GM12892 (cell line): ENCODE measurements around the gene ETV5.

Source experiments
- POLR2A ChIP-seq: IDR thresholded peaks from 2 replicates; pipeline ENCODE4 v1.6.1; 2011; ENCODE audit warnings: low read depth, low read length, control low read depth
- POLR2AphosphoS5 ChIP-seq: IDR thresholded peaks from 2 replicates; pipeline ENCODE4 v1.6.1; 2011; ENCODE audit warnings: low read depth, low read length, control low read depth
- TAF1 ChIP-seq: IDR thresholded peaks from 2 replicates; pipeline ENCODE4 v1.6.1; 2011; ENCODE audit warnings: low read depth, mild to moderate bottlenecking, control low read depth, low read length, borderline replicate concordance

DNA sequence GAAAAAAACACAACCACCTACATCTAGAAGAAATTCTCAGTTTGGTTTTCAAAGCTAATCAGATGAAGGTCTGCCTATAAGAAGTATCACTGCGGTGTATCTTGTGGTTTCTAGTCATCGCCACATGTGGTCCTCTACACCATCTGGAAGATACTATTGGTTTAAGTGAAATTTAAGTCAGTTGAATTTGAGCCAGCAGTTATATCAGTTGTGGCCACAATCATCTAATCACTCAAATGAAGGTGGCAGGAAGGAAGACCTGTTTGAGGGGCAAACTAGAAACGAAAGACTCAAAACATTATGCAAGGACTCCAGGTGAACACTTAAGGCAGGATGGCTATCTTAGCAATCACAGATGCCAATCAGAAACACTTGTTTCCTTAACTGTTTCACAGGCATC lies 48.7 kb downstream of the ETV5 start:
- TF ChIP-seq TAF1 (no peak), POLR2AphosphoS5 (no peak), POLR2A (no peak)
